OCI-LY3 (cell line): ENCODE data around the gene HS1BP3.

Source experiments
- H2AFZ ChIP-seq: fragments of 200-600, 300-600 bp; shearing (Covaris generic); 2 replicates; pipeline ENCODE4 v1.6.0; 2014; ENCODE audit warnings: antibody characterized with exemption, low read depth, low read length
- H3K27ac ChIP-seq: fragments of 200-600, 300-600 bp; sonication (generic); 2 replicates; pipeline ENCODE4 v1.5.1; 2014; ENCODE audit warnings: mild to moderate bottlenecking, low read length, moderate library complexity, mixed read lengths
- H3K27me3 ChIP-seq: fragments of 200-600, 300-600 bp; sonication (generic); 2 replicates; pipeline ENCODE4 v1.6.1; 2014; ENCODE audit warnings: low read depth, low read length, mixed read lengths
- H3K36me3 ChIP-seq: fragments of 200-600, 300-600 bp; sonication (generic); replicated peaks from 2 replicates; pipeline ENCODE3; 2014; ENCODE audit warnings: low read depth, low read length, mixed read lengths
- H3K4me1 ChIP-seq: fragments of 300-600, 200-600 bp; sonication (generic); 2 replicates; pipeline ENCODE4 v1.6.1; 2014; ENCODE audit warnings: low read length, mixed read lengths
- H3K4me2 ChIP-seq: fragments of 200-600, 300-600 bp; sonication (generic); 2 replicates; pipeline ENCODE4 v1.6.1; 2014; ENCODE audit warnings: low read length, mixed read lengths
- H3K4me3 ChIP-seq: fragments of 300-600, 200-600 bp; sonication (generic); 2 replicates; pipeline ENCODE4 v1.5.1; 2014; ENCODE audit warnings: antibody characterized with exemption, mild to moderate bottlenecking, low read length, moderate library complexity
- H3K79me2 ChIP-seq: fragments of 300-600, 200-600 bp; shearing (Covaris generic); 2 replicates; pipeline ENCODE4 v1.6.1; 2014; ENCODE audit warnings: mild to moderate bottlenecking, low read length, mixed read lengths
- H3K9ac ChIP-seq: fragments of 300-600, 200-600 bp; shearing (Covaris generic); 2 replicates; pipeline ENCODE4 v1.6.0; 2014; ENCODE audit warnings: mild to moderate bottlenecking, low read length, moderate library complexity
- H3K9me3 ChIP-seq: fragments of 200-600, 300-600 bp; shearing (Covaris generic); 2 replicates; pipeline ENCODE4 v1.6.1; 2014; ENCODE audit warnings: low read length, mixed read lengths; ENCODE audit not compliant: insufficient read depth
- H4K20me1 ChIP-seq: fragments of 200-600, 300-600 bp; sonication (generic); 2 replicates; pipeline ENCODE4 v1.6.1; 2016; ENCODE audit warnings: low read length, mixed read lengths; ENCODE audit not compliant: insufficient read depth
- EZH2phosphoT487 ChIP-seq: fragments of 200-600 bp; shearing (Covaris generic); IDR thresholded peaks from 2 replicates; pipeline ENCODE4 v1.6.1; 2018; ENCODE audit warnings: antibody characterized with exemption, mixed run types, low read depth
- TF ChIP-seq, protein P1 (sequence below): fragments of 200-600, 300-600 bp; sonication (generic); IDR thresholded peaks from 2 replicates; pipeline ENCODE4 v1.5.1; 2014; ENCODE audit warnings: antibody characterized with exemption, low read length, low read depth

The HS1BP3 gene

GRCh38 chr2:20622296-20622686 is 28.6 kb downstream of the HS1BP3 start:
- no peaks in the 10 kb centered on the region for H3K36me3 ChIP-seq
- no peak overlapping the region for H3K9ac ChIP-seq
- no peak overlapping the region for H3K4me2 ChIP-seq
- TF ChIP-seq, protein P1, sequence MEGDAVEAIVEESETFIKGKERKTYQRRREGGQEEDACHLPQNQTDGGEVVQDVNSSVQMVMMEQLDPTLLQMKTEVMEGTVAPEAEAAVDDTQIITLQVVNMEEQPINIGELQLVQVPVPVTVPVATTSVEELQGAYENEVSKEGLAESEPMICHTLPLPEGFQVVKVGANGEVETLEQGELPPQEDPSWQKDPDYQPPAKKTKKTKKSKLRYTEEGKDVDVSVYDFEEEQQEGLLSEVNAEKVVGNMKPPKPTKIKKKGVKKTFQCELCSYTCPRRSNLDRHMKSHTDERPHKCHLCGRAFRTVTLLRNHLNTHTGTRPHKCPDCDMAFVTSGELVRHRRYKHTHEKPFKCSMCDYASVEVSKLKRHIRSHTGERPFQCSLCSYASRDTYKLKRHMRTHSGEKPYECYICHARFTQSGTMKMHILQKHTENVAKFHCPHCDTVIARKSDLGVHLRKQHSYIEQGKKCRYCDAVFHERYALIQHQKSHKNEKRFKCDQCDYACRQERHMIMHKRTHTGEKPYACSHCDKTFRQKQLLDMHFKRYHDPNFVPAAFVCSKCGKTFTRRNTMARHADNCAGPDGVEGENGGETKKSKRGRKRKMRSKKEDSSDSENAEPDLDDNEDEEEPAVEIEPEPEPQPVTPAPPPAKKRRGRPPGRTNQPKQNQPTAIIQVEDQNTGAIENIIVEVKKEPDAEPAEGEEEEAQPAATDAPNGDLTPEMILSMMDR, result no peak
- TF ChIP-seq EZH2phosphoT487, result no peak
- H2AFZ ChIP-seq, result no peak overlapping the region
- H3K27ac ChIP-seq, result no peak overlapping the region
- no peaks in the 10 kb centered on the region for H3K4me1 ChIP-seq
- H3K9me3 ChIP-seq, result no peaks in the 10 kb centered on the region
- no peaks in the 10 kb centered on the region for H4K20me1 ChIP-seq
- H3K79me2 ChIP-seq, result no peaks in the 10 kb centered on the region
- H3K27me3 ChIP-seq, result no peaks in the 10 kb centered on the region
- H3K4me3 ChIP-seq, result no peak overlapping the region

DNA sequence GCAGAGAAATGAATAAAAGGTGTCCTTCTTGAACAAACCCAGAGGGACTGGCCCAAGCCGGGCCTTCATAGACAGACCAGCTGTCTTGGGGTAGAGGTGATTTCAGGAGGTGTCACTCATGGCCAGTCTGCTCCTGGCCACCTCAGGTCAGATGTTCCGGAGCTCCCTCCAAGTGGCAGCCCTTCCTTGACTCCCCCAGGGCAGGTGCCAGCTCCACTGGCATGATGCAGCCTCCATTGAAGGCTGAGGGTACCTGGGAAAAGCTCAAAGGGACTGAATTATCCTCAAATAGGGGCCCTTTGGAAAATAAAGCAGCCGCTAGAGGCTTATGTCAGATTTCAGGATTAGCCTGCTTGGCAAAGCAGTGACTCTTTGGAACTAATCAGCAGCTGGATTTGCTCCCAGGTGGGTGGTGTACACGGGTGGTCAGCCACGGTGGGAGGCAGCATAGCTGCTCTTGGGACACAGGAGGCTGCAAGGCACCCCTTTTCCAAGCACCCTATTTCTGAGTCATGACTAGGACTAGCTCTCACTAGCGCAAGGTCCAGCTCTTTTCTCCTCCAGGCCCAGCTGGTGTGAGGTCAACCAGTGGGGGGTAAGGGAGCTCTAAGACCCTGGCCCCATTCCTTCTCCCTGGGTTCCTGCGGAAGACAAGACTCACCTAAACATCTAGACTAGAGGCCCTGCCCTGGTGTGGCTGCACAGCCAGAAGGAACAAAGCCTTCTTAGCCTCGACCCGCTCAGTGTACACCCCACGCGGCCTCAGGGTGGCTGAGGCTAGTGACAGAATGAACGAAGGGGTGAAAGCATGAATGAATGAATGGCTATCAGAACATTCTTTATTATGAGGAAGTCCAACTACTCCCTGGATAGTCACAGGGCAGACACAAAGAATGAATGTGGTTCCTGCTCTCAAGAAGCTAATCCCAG is 29.3 kb downstream of the HS1BP3 start:
- Histone ChIP-seq H3K9ac (no peak overlapping the region), H3K27ac (no peak overlapping the region), H2AFZ (no peak overlapping the region), H3K36me3 (no peaks in the 10 kb centered on the region), H3K4me2 (no peak overlapping the region), H3K27me3 (no peaks in the 10 kb centered on the region), H3K79me2 (no peaks in the 10 kb centered on the region), H3K9me3 (no peaks in the 10 kb centered on the region), H3K4me1 (no peaks in the 10 kb centered on the region), H3K4me3 (no peak overlapping the region), H4K20me1 (no peaks in the 10 kb centered on the region)
- TF ChIP-seq, protein P1, result no peak
- no peak for TF ChIP-seq EZH2phosphoT487

- no peaks in the 10 kb centered on the region for H3K27me3 ChIP-seq
- H4K20me1 ChIP-seq, result no peaks in the 10 kb centered on the region
- H3K4me3 ChIP-seq, result no peak overlapping the region
- no peaks in the 10 kb centered on the region for H3K4me1 ChIP-seq
- TF ChIP-seq, protein P1, result no peak
- no peak for TF ChIP-seq EZH2phosphoT487
- no peaks in the 10 kb centered on the region for H3K36me3 ChIP-seq
- no peak overlapping the region for H2AFZ ChIP-seq
- no peak overlapping the region for H3K4me2 ChIP-seq
- no peaks in the 10 kb centered on the region for H3K79me2 ChIP-seq
- H3K9me3 ChIP-seq, result no peaks in the 10 kb centered on the region
- no peak overlapping the region for H3K27ac ChIP-seq
- no peak overlapping the region for H3K9ac ChIP-seq
These were observed 30.1 kb downstream of the HS1BP3 start for GRCh38 chr2:20620696-20621365.

GRCh38 chr2:20620271-20620681 is 30.6 kb downstream of the HS1BP3 start:
- Histone ChIP-seq H4K20me1 (no peaks in the 10 kb centered on the region), H3K9ac (no peak overlapping the region), H3K79me2 (no peaks in the 10 kb centered on the region), H3K4me1 (no peaks in the 10 kb centered on the region), H3K27me3 (no peaks in the 10 kb centered on the region), H3K27ac (no peak overlapping the region), H3K9me3 (no peaks in the 10 kb centered on the region), H2AFZ (no peak overlapping the region), H3K4me2 (no peak overlapping the region), H3K4me3 (no peak overlapping the region), H3K36me3 (no peaks in the 10 kb centered on the region)
- TF ChIP-seq EZH2phosphoT487, result no peak
- TF ChIP-seq, protein P1, result no peak
